RWPE2 (cell line): ENCODE results near the gene EEPD1.

Experiments used
- ATAC-seq: fragments of 200-7000 bp; cut with Tn5 transposase; 3 replicates; pipeline ENCODE4 v1.9.1; 2021; ENCODE audit warnings: low read depth
- DNase-seq: peaks from one replicate; pipeline ENCODE4 v3.0.0-alpha.2; 2020; ENCODE audit warnings: low spot score
- H3K27ac ChIP-seq: fragments of 450-650 bp; 2 replicates; pipeline ENCODE4 v1.5.1; 2017; ENCODE audit warnings: mild to moderate bottlenecking; ENCODE audit not compliant: poor library complexity, severe bottlenecking
- H3K27me3 ChIP-seq: fragments of 250-450 bp; sonication (Bioruptor Pico); 2 replicates; pipeline ENCODE4 v1.5.1; 2021; ENCODE audit warnings: mild to moderate bottlenecking, moderate library complexity; ENCODE audit not compliant: insufficient read depth, poor library complexity, severe bottlenecking
- H3K36me3 ChIP-seq: fragments of 250-450 bp; sonication (Bioruptor Pico); 2 replicates; pipeline ENCODE4 v1.5.1; 2020; ENCODE audit warnings: low read depth, mild to moderate bottlenecking, moderate library complexity
- H3K4me1 ChIP-seq: fragments of 250-450 bp; sonication (Bioruptor Pico); 2 replicates; pipeline ENCODE4 v1.5.1; 2021; ENCODE audit warnings: mild to moderate bottlenecking, moderate library complexity; ENCODE audit not compliant: insufficient read depth, poor library complexity, severe bottlenecking
- H3K4me3 ChIP-seq: fragments of 250-450 bp; sonication (Bioruptor Pico); 2 replicates; pipeline ENCODE4 v1.5.1; 2021; ENCODE audit warnings: mild to moderate bottlenecking, moderate library complexity; ENCODE audit not compliant: severe bottlenecking
- H3K9me3 ChIP-seq: fragments of 250-450 bp; sonication (Bioruptor Pico); 2 replicates; pipeline ENCODE4 v1.5.1; 2021; ENCODE audit warnings: mild to moderate bottlenecking, moderate library complexity; ENCODE audit not compliant: severe bottlenecking
- CTCF ChIP-seq: fragments of 450-650 bp; IDR thresholded peaks from one replicate; pipeline ENCODE4 v1.5.1; 2017; ENCODE audit warnings: mild to moderate bottlenecking, moderate library complexity; ENCODE audit not compliant: poor library complexity, severe bottlenecking

EEPD1 gene

GRCh38 chr7:36283181-36283580 is 130.1 kb downstream of the EEPD1 start:
- no peak for TF ChIP-seq CTCF
- H3K27ac ChIP-seq, result no peak overlapping the region
- H3K4me1 ChIP-seq, result peaks cover 16% of the 10 kb centered on the region

GRCh38 chr7:36283711-36284130 is 130.7 kb downstream of the EEPD1 start:
- Histone ChIP-seq H3K27ac (no peak overlapping the region), H3K4me1 (peaks cover 16% of the 10 kb centered on the region), H3K27me3 (no peaks in the 10 kb centered on the region), H3K36me3 (no peaks in the 10 kb centered on the region), H3K4me3 (no peak overlapping the region), H3K9me3 (no peaks in the 10 kb centered on the region)
- DNase-seq (peak; percentile 59), ATAC-seq (no peak)
- TF ChIP-seq CTCF, result no peak

More at GRCh38 chr7:36283181-36283580, 130.1 kb downstream of the EEPD1 start:
- DNase-seq (no peak), ATAC-seq (no peak)
- no peaks in the 10 kb centered on the region for H3K27me3 ChIP-seq
- no peak overlapping the region for H3K4me3 ChIP-seq
- H3K36me3 ChIP-seq, result no peaks in the 10 kb centered on the region
- no peaks in the 10 kb centered on the region for H3K9me3 ChIP-seq

- Histone ChIP-seq H3K27me3 (no peaks in the 10 kb centered on the region), H3K27ac (no peak overlapping the region), H3K36me3 (no peaks in the 10 kb centered on the region), H3K9me3 (no peaks in the 10 kb centered on the region), H3K4me3 (no peak overlapping the region), H3K4me1 (peaks cover 16% of the 10 kb centered on the region)
- DNase-seq (peak; percentile 42), ATAC-seq (no peak)
- no peak for TF ChIP-seq CTCF
Observed at GRCh38 chr7:36284456-36285090, 131.5 kb downstream of the EEPD1 start.

DNA sequence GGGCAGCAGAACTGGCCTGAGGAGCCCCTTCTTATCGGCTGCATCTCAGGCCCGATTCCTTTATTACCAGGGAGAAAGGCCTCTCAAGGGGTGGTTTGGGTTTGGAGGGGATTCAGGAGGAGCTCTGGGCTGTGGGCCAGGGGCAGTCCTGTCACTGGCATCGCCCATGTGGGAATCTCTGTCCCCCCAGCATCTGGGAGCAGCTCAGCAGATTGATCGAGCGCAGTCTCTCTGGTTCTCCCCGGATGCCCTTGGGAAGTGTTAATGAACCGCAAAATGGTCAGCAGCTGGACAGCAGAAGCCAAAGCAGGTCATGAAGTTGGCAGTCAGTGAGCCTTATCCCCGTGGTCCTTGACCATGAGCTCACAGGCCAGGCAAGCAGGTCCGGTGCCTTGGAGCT is 132.2 kb downstream of the EEPD1 start:
- peak; percentile 48 for DNase-seq
- H3K27ac ChIP-seq, result no peak overlapping the region
- no peak for TF ChIP-seq CTCF
- H3K36me3 ChIP-seq, result no peaks in the 10 kb centered on the region
- no peak overlapping the region for H3K4me3 ChIP-seq
- no peaks in the 10 kb centered on the region for H3K27me3 ChIP-seq
- peaks cover 20% of the 10 kb centered on the region for H3K4me1 ChIP-seq
- ATAC-seq, result no peak
- no peaks in the 10 kb centered on the region for H3K9me3 ChIP-seq

DNA sequence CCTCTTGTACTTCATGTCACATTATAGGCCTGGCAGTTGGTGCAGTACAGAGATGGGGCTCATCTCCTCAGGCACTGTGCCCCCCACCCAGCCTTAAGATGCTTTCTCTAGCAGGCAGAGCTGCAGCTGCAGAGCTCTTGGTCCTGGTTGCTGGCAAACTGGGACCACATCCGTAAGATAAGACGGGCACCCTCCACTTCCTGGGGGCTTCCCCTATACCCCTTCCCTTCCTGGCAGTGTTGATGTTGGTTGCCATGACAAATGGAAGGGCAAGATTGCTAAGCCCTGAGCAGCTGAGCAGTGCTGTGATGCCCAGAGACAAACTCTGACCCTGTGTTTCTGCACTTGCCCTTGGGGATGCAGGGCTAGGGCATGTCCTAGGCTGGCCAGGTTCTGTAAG is 133.2 kb downstream of the EEPD1 start:
- no peaks in the 10 kb centered on the region for H3K27me3 ChIP-seq
- TF ChIP-seq CTCF, result no peak
- H3K36me3 ChIP-seq, result no peaks in the 10 kb centered on the region
- H3K27ac ChIP-seq, result no peak overlapping the region
- ATAC-seq (no peak), DNase-seq (peak; percentile 7)
- H3K9me3 ChIP-seq, result no peaks in the 10 kb centered on the region
- H3K4me1 ChIP-seq, result peaks cover 13% of the 10 kb centered on the region
- no peak overlapping the region for H3K4me3 ChIP-seq
